Endothelial cell of umbilical vein (primary cell): ENCODE measurements around the gene PROM1. TPM values are rescaled to one million over a fixed set of nuclear protein-coding genes. Genes with fewer than 3 reads are reported as not detected.

ENCODE experiments used
- BruUV-seq: library from RNA; stranded (reverse); fragments of 400-500 nt; replicated peaks from 2 replicates; lab custom pipeline; 2021; lab: Mats Ljungman, UMichigan
- CTCF ChIA-PET: fragments of 300-600, 350-600 bp; sonication (Branson Sonifier 250); formaldehyde crosslinking; loops from one replicate; lab custom pipeline; 2021; ENCODE audit warnings: antibody characterized with exemption, inconsistent platforms; lab: Charles Lee
- POLR2A ChIA-PET: fragments of 300-600, 350-600 bp; sonication (Branson Sonifier 250); formaldehyde crosslinking; loops from one replicate; lab custom pipeline; 2021; ENCODE audit warnings: antibody characterized with exemption, inconsistent platforms; lab: Charles Lee
- DNase-seq: peaks from one replicate; pipeline ENCODE4 v3.0.0-alpha.2; 2011; ENCODE audit warnings: low read depth, low spot score
- FAIRE-seq: peaks from 2 replicates; lab custom pipeline; 2011; peaks lifted over from hg19 to GRCh38; lab: Jason Lieb, UNC
- H2AFZ ChIP-seq: 2 replicates; pipeline ENCODE4 v1.6.0; 2012; ENCODE audit warnings: low read depth, low read length, control low read depth, inconsistent platforms
- H3K27ac ChIP-seq: 2 replicates; pipeline ENCODE4 v1.5.1; 2011; ENCODE audit warnings: low read depth, mild to moderate bottlenecking, control low read depth, low read length, moderate library complexity; ENCODE audit not compliant: insufficient read depth
- H3K27me3 ChIP-seq, 2 experiments: 2 replicates each; pipeline versions ENCODE4 v1.6.0 to v1.6.1; 2011; ENCODE audit warnings: low read length in 2 of 2, mixed read lengths in 1 of 2; ENCODE audit not compliant: control insufficient read depth in 2 of 2, insufficient read depth in 2 of 2
- H3K36me3 ChIP-seq, 2 experiments: 2 replicates in 1 of 2; 3 replicates in 1 of 2; pipeline ENCODE4 v1.5.1; 2011; ENCODE audit warnings: low read length in 2 of 2, mild to moderate bottlenecking in 1 of 2, moderate library complexity in 1 of 2; ENCODE audit not compliant: control insufficient read depth in 2 of 2, insufficient read depth in 2 of 2; ENCODE audit errors: extremely low read depth in 1 of 2
- H3K4me1 ChIP-seq: 3 replicates; pipeline ENCODE4 v1.5.1; 2011; ENCODE audit warnings: mild to moderate bottlenecking, low read length; ENCODE audit not compliant: control insufficient read depth, insufficient read depth; ENCODE audit errors: extremely low read depth
- H3K4me2 ChIP-seq: 2 replicates; pipeline ENCODE4 v1.6.1; 2011; ENCODE audit warnings: low read length, control low read depth, mixed read lengths; ENCODE audit not compliant: insufficient read depth
- H3K4me3 ChIP-seq, 3 experiments: fragments of 200-600 bp in 1 of 3; sonication (generic), shearing (Covaris generic) in 1 of 3; replicated peaks in 1 of 3; 2 replicates each; pipeline ENCODE4 v1.5.1; 2011 to 2016; ENCODE audit warnings: control low read depth in 3 of 3, low read length in 3 of 3, mild to moderate bottlenecking in 2 of 3, inconsistent platforms in 1 of 3, low read depth in 1 of 3, moderate library complexity in 1 of 3; ENCODE audit not compliant: insufficient read depth in 1 of 3
- H3K79me2 ChIP-seq: 2 replicates; pipeline ENCODE4 v1.6.0; 2012; ENCODE audit warnings: low read length, inconsistent platforms; ENCODE audit not compliant: control insufficient read depth, insufficient read depth
- H3K9ac ChIP-seq: replicated peaks from 2 replicates; pipeline ENCODE3; 2011; ENCODE audit warnings: low read length, control low read depth; ENCODE audit not compliant: insufficient read depth; ENCODE audit errors: extremely low read depth
- H3K9me1 ChIP-seq: replicated peaks from 3 replicates; pipeline ENCODE4 v1.6.0; 2011; ENCODE audit warnings: mild to moderate bottlenecking, low read length; ENCODE audit not compliant: control insufficient read depth, insufficient read depth; ENCODE audit errors: extremely low read depth
- H3K9me3 ChIP-seq: replicated peaks from 2 replicates; pipeline ENCODE4 v1.5.1; 2012; ENCODE audit warnings: low read length, inconsistent platforms; ENCODE audit not compliant: control insufficient read depth, insufficient read depth
- H4K20me1 ChIP-seq: replicated peaks from 2 replicates; pipeline ENCODE3; 2011; ENCODE audit warnings: mild to moderate bottlenecking, low read length; ENCODE audit not compliant: control insufficient read depth, insufficient read depth; ENCODE audit errors: extremely low read depth
- EZH2 ChIP-seq: IDR thresholded peaks from 2 replicates; pipeline ENCODE4 v1.6.1; 2012; ENCODE audit warnings: borderline replicate concordance, low read depth, mild to moderate bottlenecking, moderate library complexity, low read length, inconsistent platforms; ENCODE audit not compliant: severe bottlenecking
- FOS ChIP-seq: IDR thresholded peaks from 2 replicates; pipeline ENCODE4 v1.6.1; 2011; ENCODE audit warnings: mild to moderate bottlenecking, low read length, moderate library complexity, borderline replicate concordance; ENCODE audit not compliant: insufficient read depth
- GATA2 ChIP-seq: IDR thresholded peaks from 2 replicates; pipeline ENCODE4 v1.7.0; 2011; ENCODE audit warnings: low read depth, mild to moderate bottlenecking, moderate library complexity, mixed read lengths, low read length; ENCODE audit not compliant: insufficient read length, insufficient read depth
- JUN ChIP-seq: IDR thresholded peaks from 2 replicates; pipeline ENCODE4 v1.6.1; 2011; ENCODE audit warnings: borderline replicate concordance, low read depth; ENCODE audit not compliant: insufficient read length, insufficient read depth
- MYC ChIP-seq: IDR thresholded peaks from one replicate; pipeline ENCODE4 v1.6.1; 2011; ENCODE audit warnings: mild to moderate bottlenecking, low read depth, low read length
- POLR2A ChIP-seq: IDR thresholded peaks from 2 replicates; pipeline ENCODE4 v1.6.1; 2012; ENCODE audit warnings: low read depth, mild to moderate bottlenecking, control low read depth, low read length
- POLR2AphosphoS5 ChIP-seq: IDR thresholded peaks from 2 replicates; pipeline ENCODE4 v1.6.1; 2012; ENCODE audit warnings: low read depth, mild to moderate bottlenecking, control low read depth, low read length, moderate library complexity; ENCODE audit not compliant: insufficient read depth
- dilution Hi-C: fragments of 300-500 bp; cut with MboI; formaldehyde crosslinking; loops from one replicate; pipeline ENCODE4 v1.15.0; 2019; ENCODE audit warnings: low sequenced_read_pairs; ENCODE audit not compliant: extremely low pct_ligation_motif_present
- intact Hi-C: fragments of 100-400 bp; cut with micrococcal nuclease; formaldehyde crosslinking; loops from one replicate; pipeline ENCODE4 v1.10.0; 2022
- polyA plus RNA-seq, 4 experiments: library from polyadenylated mRNA; depleted of rRNA in 3 of 4; stranded (reverse) in 3 of 4; unstranded in 1 of 4; fragments of >200 nt; gene quantifications; 2 replicates each; pipeline versions ENCODE4 v1.2.1 to v1.2.3, GENCODE V29; 2011 to 2012; ENCODE audit warnings: missing spikeins in 1 of 4
- total RNA-seq: library from RNA; stranded (reverse); gene quantifications from 2 replicates; pipeline ENCODE4 v1.2.3, GENCODE V29; 2021
- TF ChIP-seq, protein P1 (sequence below): IDR thresholded peaks from 2 replicates; pipeline ENCODE4 v1.6.1; 2011; ENCODE audit not compliant: insufficient read depth, insufficient read length
- TF ChIP-seq, protein P2 (sequence below), 2 donors: IDR thresholded peaks; 1 replicate in 1 of 2; 2 replicates in 1 of 2; pipeline ENCODE4 v1.5.1; 2011; ENCODE audit warnings: low read length in 2 of 2, mild to moderate bottlenecking in 2 of 2, moderate library complexity in 2 of 2, control low read depth in 1 of 2, inconsistent platforms in 1 of 2, low read depth in 1 of 2; ENCODE audit not compliant: insufficient read depth in 1 of 2; ENCODE audit errors: extremely low read depth in 1 of 2

The PROM1 gene
- total and polyA plus RNA-seq, 2 donors (not counting 3 experiments of a cell fraction or from before 2014, with no cell fraction given) = 0.36 to 1.7 TPM

DNA sequence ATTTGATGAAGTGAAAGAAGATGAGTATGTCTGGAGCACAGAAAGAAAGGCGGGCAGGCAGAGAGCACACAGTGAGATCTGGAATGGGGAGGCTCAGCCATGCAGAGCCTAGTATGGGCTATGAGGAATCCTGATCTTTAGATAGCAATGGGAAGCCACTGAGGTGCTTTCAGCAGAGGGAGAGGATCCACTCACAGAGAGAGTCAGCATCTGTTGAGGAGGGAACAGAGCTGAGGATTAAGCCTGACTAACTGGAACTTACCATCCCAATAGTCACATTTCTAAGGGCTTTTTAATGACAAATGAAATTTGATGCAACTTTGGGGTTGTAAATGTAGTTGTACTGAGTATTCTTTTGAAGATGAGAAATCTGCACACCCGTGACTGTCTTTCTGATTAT is 100.2 kb downstream of the PROM1 start:
- no peaks in the 10 kb centered on the region for H3K9me1 ChIP-seq
- H3K36me3 ChIP-seq = no peaks in the 10 kb centered on the region
- no peaks in the 10 kb centered on the region for H3K4me1 ChIP-seq
- no peaks in the 10 kb centered on the region for H3K79me2 ChIP-seq
- dilution Hi-C loops (no loop called here), intact Hi-C loops (no loop called here)
- TF ChIP-seq, protein P1, sequence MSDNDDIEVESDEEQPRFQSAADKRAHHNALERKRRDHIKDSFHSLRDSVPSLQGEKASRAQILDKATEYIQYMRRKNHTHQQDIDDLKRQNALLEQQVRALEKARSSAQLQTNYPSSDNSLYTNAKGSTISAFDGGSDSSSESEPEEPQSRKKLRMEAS = no peak
- no peak for TF ChIP-seq MYC
- TF ChIP-seq, protein P2, sequence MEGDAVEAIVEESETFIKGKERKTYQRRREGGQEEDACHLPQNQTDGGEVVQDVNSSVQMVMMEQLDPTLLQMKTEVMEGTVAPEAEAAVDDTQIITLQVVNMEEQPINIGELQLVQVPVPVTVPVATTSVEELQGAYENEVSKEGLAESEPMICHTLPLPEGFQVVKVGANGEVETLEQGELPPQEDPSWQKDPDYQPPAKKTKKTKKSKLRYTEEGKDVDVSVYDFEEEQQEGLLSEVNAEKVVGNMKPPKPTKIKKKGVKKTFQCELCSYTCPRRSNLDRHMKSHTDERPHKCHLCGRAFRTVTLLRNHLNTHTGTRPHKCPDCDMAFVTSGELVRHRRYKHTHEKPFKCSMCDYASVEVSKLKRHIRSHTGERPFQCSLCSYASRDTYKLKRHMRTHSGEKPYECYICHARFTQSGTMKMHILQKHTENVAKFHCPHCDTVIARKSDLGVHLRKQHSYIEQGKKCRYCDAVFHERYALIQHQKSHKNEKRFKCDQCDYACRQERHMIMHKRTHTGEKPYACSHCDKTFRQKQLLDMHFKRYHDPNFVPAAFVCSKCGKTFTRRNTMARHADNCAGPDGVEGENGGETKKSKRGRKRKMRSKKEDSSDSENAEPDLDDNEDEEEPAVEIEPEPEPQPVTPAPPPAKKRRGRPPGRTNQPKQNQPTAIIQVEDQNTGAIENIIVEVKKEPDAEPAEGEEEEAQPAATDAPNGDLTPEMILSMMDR (IDR thresholded peaks at IDR 0.05; ENCODE audit: extremely low read depth in 1 of 2, insufficient read depth in 1 of 2, low read depth in 1 of 2, low read length in 2 of 2) = no peak
- TF ChIP-seq EZH2 = no peak
- no peak for TF ChIP-seq POLR2A
- no peak for TF ChIP-seq POLR2AphosphoS5
- no peak for TF ChIP-seq GATA2
- no peak for TF ChIP-seq JUN
- TF ChIP-seq FOS = no peak
- DNase-seq (no peak), FAIRE-seq (no peak)
- CTCF ChIA-PET = interaction anchor here (0.9 kb wide), 1 partner anchor 18 kb away, joined by 3 read pairs; no protein-coding TSS in a partner anchor
- BruUV-seq = no TSS peak
- H3K9me3 ChIP-seq = no peaks in the 10 kb centered on the region
- H3K27ac ChIP-seq = no peak overlapping the region
- H3K4me3 ChIP-seq = no peak overlapping the region
- no peak overlapping the region for H3K4me2 ChIP-seq
- H3K9ac ChIP-seq = no peak overlapping the region
- no peaks in the 10 kb centered on the region for H4K20me1 ChIP-seq
- no peak overlapping the region for H2AFZ ChIP-seq
- H3K27me3 ChIP-seq = no peaks in the 10 kb centered on the region
- POLR2A ChIA-PET = no interaction called here
